ENCODE measurements around the gene TCN2.
"Not testable (repeated sequence)": the region's sequence is repeated elsewhere in the genome, so short reads cannot be mapped to it uniquely, and the experiment has no call there.

Gene TCN2

GRCh38 chr22:30606455-30607299 is at the start of gene TCN2:
TCN2 (plus strand) TSS chr22:30607174; CDS start chr22:30607332, 158 bp downstream.
- no peak for TF ChIP-seq CTCF (IDR thresholded peaks at IDR 0.05; ENCODE audit: control extremely low read depth, extremely low read depth, low read depth, missing control alignments)
- ChIA-PET CTCF (interaction anchor here (0.6 to 5.1 kb wide), 17 partner anchors 9 to 501 kb away, joined by 3 to 58 read pairs (median 4); partner anchors contain the start of genes PES1, SELENOM and SLC35E4), POLR2A (interaction anchor here (0.6 to 1.0 kb wide), 3 partner anchors 8 to 42 kb away, joined by 3 to 5 read pairs (median 5); no protein-coding TSS in a partner anchor)
- DNase-seq (ENCODE audit: extremely low spot score) = peak; percentile 73

GRCh38 chr22:30557243-30557642 is 49.7 kb upstream of the TCN2 start:
- ChIA-PET CTCF (interaction anchor here (1.5 kb wide), 1 partner anchor 113 kb away, joined by 3 read pairs; no protein-coding TSS in a partner anchor), POLR2A (no interaction called here)
- no peak for DNase-seq (ENCODE audit: extremely low spot score)
- no peak for TF ChIP-seq CTCF (IDR thresholded peaks at IDR 0.05; ENCODE audit: control extremely low read depth, extremely low read depth, low read depth, missing control alignments)

- POLR2A ChIA-PET = no interaction called here
- no peak for TF ChIP-seq CTCF (IDR thresholded peaks at IDR 0.05; ENCODE audit: control extremely low read depth, extremely low read depth, low read depth, missing control alignments)
- CTCF ChIA-PET = no interaction called here
- DNase-seq (ENCODE audit: extremely low spot score) = no peak
These were observed 47.1 kb upstream of the TCN2 start for GRCh38 chr22:30559889-30560288.

GRCh38 chr22:30560643-30561202 is 46.3 kb upstream of the TCN2 start:
- peak; percentile 3 for TF ChIP-seq CTCF (IDR thresholded peaks at IDR 0.05; ENCODE audit: control extremely low read depth, extremely low read depth, low read depth, missing control alignments)
- POLR2A ChIA-PET = not testable (repeated sequence)
- CTCF ChIA-PET = interaction anchor here (0.6 to 1.1 kb wide), 2 partner anchors 40 to 45 kb away, joined by 3 read pairs; no protein-coding TSS in a partner anchor
- DNase-seq (ENCODE audit: extremely low spot score) = peak; percentile 45

- no peak for DNase-seq (ENCODE audit: extremely low spot score)
- CTCF ChIA-PET = interaction anchor here (0.6 to 1.1 kb wide), 4 partner anchors 8 to 44 kb away, joined by 3 read pairs; no protein-coding TSS in a partner anchor
- no peak for TF ChIP-seq CTCF (IDR thresholded peaks at IDR 0.05; ENCODE audit: control extremely low read depth, extremely low read depth, low read depth, missing control alignments)
- POLR2A ChIA-PET = no interaction called here
These were observed 45.4 kb upstream of the TCN2 start for GRCh38 chr22:30561402-30562189.

GRCh38 chr22:30562366-30562765 is 44.6 kb upstream of the TCN2 start:
- DNase-seq (ENCODE audit: extremely low spot score) = no peak
- ChIA-PET POLR2A (no interaction called here), CTCF (interaction anchor here (0.8 to 1.2 kb wide), 3 partner anchors 9 to 523 kb away, joined by 3 read pairs; no protein-coding TSS in a partner anchor)
- TF ChIP-seq CTCF (IDR thresholded peaks at IDR 0.05; ENCODE audit: control extremely low read depth, extremely low read depth, low read depth, missing control alignments) = no peak

Measured in GM10248 (cell line).